Heart right ventricle (tissue), 16 donors: Measurements from ENCODE around the gene GMPPA. TPM values are rescaled to one million over a fixed set of nuclear protein-coding genes. Genes with fewer than 3 reads are reported as not detected.

ENCODE experiments used
- ATAC-seq, 8 donors: fragments of 200-7000 bp; cut with Tn5 transposase; one replicate each; pipeline ENCODE4 v1.9.1; 2020; ENCODE audit warnings: mild to moderate bottlenecking in 8 of 8, moderate library complexity in 8 of 8, moderate number of reproducible peaks in 1 of 8
- DNase-seq, 2 donors: peaks; one replicate each; pipeline ENCODE4 v3.0.0-alpha.2; 2020
- H3K27ac ChIP-seq, 10 donors: fragments of 200-600 bp; sonication (generic) in 2 of 10; one replicate each; pipeline versions ENCODE4 v1.5.0 to v1.8.0; 2020 to 2022; ENCODE audit warnings: mild to moderate bottlenecking in 3 of 10
- H3K27me3 ChIP-seq, 7 donors: fragments of 200-600 bp; one replicate each; pipeline ENCODE4 v1.8.0; 2021 to 2022; ENCODE audit warnings: mild to moderate bottlenecking in 2 of 7
- H3K36me3 ChIP-seq, 9 donors: fragments of 200-600 bp; sonication (generic) in 1 of 9; one replicate each; pipeline versions ENCODE4 v1.5.0 to v1.8.0; 2020 to 2022; ENCODE audit warnings: mild to moderate bottlenecking in 2 of 9
- H3K4me1 ChIP-seq, 9 donors: fragments of 200-600 bp; sonication (generic) in 1 of 9; one replicate each; pipeline versions ENCODE4 v1.5.0 to v1.8.0; 2020 to 2022; ENCODE audit warnings: mild to moderate bottlenecking in 4 of 9
- H3K4me3 ChIP-seq, 10 donors: fragments of 200-600 bp; sonication (generic) in 2 of 10; one replicate each; pipeline versions ENCODE4 v1.5.0 to v1.8.0; 2020 to 2022; ENCODE audit warnings: mild to moderate bottlenecking in 7 of 10, moderate library complexity in 2 of 10
- H3K9me3 ChIP-seq, 11 donors: fragments of 200-600 bp in 10 of 11; sonication (generic) in 2 of 11; one replicate each; pipeline versions ENCODE4 v1.5.0 to v1.8.0; 2013 to 2022; ENCODE audit warnings: mild to moderate bottlenecking in 2 of 11, control low read depth in 1 of 11, moderate library complexity in 1 of 11
- WGBS, 2 donors: extraction: QIAGEN DNeasy Blood & Tissue Kit; methylation state at CpG; one replicate each; pipeline ENCODE4 v1.1.7; 2013; ENCODE audit warnings: inconsistent platforms in 1 of 2; 5-methylcytosine and 5-hydroxymethylcytosine counted together
- intact Hi-C, 10 donors: fragments of 100-400 bp; cut with DNase I; formaldehyde crosslinking; loops; one replicate each; pipeline versions ENCODE4 v1.11.1 to v1.14.2; 2022
- polyA plus RNA-seq, 2 donors: library from polyadenylated mRNA; stranded (reverse); fragments of 200-250 nt; gene quantifications; one replicate each; pipeline ENCODE4 v1.2.3, GENCODE V29; 2013
- total RNA-seq, 10 donors: library from RNA; stranded (reverse); fragmentation: NEBNext Ultra II Directional in 3 of 10; extraction: Animal tissue kit (Norgen Biotek cat#: 25700) in 3 of 10; gene quantifications; one replicate each; pipeline versions ENCODE4 v1.2.1 to v1.2.4, GENCODE V29; 2021 to 2023
- TF ChIP-seq, protein P1 (sequence below), 9 donors: fragments of 200-600 bp; sonication (generic) in 2 of 9; IDR thresholded peaks; one replicate each; pipeline versions ENCODE4 v1.5.0 to v1.8.0; 2021 to 2022; ENCODE audit warnings: antibody characterized with exemption in 9 of 9, mild to moderate bottlenecking in 5 of 9, moderate library complexity in 1 of 9
- donor health status: Arrhythmogenic right ventricular cardiomyopathy.
- donor health status: ischemic (EF 13 %, LVEDD 7.1; RV severe dilation, severe dysfunction).
- donor health status: healthy with polysubstance abuse.
- donor health status: DM: no; HTN: yes; CAD: no.
- donor health status: DM: no; HTN: no; CAD: no.
- donor health status: ischemic (EF 25% LVEDD 6.9; RV normal size, moderate dysfunction).
- donor health status: ischemic (EF 25% LVEDD 5.7; RV mildly dilated, moderate dysfunction).
- donor health status: healthy.
- donor health status: DM: yes; HTN: yes; CAD: no.
- donor health status: Ischemic cardiomyopathy.
- donor health status: ischemic (EF 35%, LVEDD 5.7; RV mildly dilated, moderate dysfunction).
- donor health status: nonischemic (EF 11% LVEDD 7.7; RV severe dilation, severe dysfunction).
- donor health status: DM: yes; HTN: yes; CAD: no.
- donor health status: PGD.
- donor health status: ischemic (EF 29% LVEDD 5.4; RV normal size, mild dysfunction).
- donor health status: nonischemic (EF 23%, LVEDD 6.1; RV moderate dilation, normal function).

The GMPPA gene
- total and polyA plus RNA-seq, 12 donors, result 15.8 to 48.6 (median 22.1) TPM

DNA sequence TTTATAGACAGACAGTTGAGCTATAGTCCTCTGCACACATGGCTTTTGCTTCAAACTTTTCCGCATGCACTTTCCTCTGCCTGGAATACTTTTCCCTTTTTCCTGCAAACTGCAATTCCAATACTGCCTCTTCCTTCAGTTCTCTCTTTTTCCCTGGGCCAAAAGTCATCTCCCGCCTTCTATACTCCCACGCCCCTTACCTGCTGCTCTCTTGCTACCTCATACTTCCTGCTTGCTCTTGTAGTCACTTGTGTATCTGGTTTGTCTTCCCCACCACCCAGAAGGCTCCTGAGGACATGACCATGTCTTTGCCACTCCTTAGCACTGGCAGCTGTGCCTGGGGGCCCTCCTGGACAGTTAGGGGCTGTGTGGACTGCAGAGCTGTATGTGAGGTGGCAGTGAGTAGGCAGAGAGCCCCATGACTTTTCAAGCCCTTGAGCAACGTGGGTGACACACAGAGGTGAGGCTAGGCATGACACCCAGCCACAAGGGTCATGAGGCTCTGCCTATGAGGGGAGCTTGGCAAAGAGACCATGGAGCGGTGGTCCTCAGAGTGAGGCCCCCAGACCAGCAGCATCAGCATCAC lies 40.8 kb upstream of the GMPPA start:
- Histone ChIP-seq H3K9me3 (no peaks in the 10 kb centered on the region), H3K4me3 (no peak overlapping the region), H3K4me1 (peaks cover 13 to 68% (median 22%) of the 10 kb centered on the region in 9 donors), H3K27ac (peak overlapping the region in 7 of 10 donors; percentile 21 to 96 (median 91)), H3K27me3 (peaks cover 0 to 10% (median 0%) of the 10 kb centered on the region in 7 donors), H3K36me3 (peaks cover 0 to 13% (median 0%) of the 10 kb centered on the region in 9 donors)
- DNase-seq, result no peak
- intact Hi-C loops, result loop anchor here in 6 of 10 donors (2.0 to 10.0 kb wide), 3 partner anchors 53 to 74 kb away; no protein-coding TSS in a partner anchor
- 75% methylated on average over 5 of the region's 5 CpGs for WGBS, 2 donors
- ATAC-seq, result no peak
- TF ChIP-seq, protein P1, sequence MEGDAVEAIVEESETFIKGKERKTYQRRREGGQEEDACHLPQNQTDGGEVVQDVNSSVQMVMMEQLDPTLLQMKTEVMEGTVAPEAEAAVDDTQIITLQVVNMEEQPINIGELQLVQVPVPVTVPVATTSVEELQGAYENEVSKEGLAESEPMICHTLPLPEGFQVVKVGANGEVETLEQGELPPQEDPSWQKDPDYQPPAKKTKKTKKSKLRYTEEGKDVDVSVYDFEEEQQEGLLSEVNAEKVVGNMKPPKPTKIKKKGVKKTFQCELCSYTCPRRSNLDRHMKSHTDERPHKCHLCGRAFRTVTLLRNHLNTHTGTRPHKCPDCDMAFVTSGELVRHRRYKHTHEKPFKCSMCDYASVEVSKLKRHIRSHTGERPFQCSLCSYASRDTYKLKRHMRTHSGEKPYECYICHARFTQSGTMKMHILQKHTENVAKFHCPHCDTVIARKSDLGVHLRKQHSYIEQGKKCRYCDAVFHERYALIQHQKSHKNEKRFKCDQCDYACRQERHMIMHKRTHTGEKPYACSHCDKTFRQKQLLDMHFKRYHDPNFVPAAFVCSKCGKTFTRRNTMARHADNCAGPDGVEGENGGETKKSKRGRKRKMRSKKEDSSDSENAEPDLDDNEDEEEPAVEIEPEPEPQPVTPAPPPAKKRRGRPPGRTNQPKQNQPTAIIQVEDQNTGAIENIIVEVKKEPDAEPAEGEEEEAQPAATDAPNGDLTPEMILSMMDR (IDR thresholded peaks at IDR 0.05), result peak in 5 of 9 donors; percentile 16 to 42 (median 20)

DNA sequence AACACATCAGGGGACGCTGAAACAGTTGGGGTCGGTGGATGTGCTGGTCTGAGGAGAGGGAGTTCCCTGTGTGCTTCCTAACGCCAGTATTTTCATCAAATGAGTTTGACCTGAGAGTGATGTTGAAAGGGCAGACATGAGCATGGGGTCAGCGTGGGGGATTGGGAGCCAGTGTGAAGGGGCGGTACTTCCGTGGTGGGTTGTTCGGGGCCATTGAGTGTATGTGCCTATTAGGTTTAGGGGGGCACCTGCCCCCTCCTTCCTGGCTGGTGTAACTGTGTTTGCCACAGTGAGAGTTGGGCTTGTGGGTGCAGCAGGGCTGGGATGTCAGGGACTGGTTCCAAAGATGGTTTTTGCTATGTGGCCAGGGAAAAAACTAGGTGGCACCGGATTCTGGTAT lies 39.7 kb upstream of the GMPPA start:
- intact Hi-C loops, result loop anchor here in 6 of 10 donors (2.0 to 10.0 kb wide), 3 partner anchors 54 to 73 kb away; no protein-coding TSS in a partner anchor
- TF ChIP-seq, protein P1 (IDR thresholded peaks at IDR 0.05), result no peak
- Histone ChIP-seq H3K27me3 (peaks cover 0 to 5% (median 0%) of the 10 kb centered on the region in 7 donors), H3K9me3 (no peaks in the 10 kb centered on the region), H3K36me3 (peaks cover 0 to 14% (median 0%) of the 10 kb centered on the region in 9 donors), H3K4me3 (no peak overlapping the region), H3K27ac (peak overlapping the region in 8 of 10 donors; percentile 67 to 96 (median 91)), H3K4me1 (peaks cover 4 to 63% (median 10%) of the 10 kb centered on the region in 9 donors)
- DNase-seq (no peak), ATAC-seq (no peak)
- 87 to 89% methylated on average over 8 of the region's 8 CpGs for WGBS, 2 donors

DNA sequence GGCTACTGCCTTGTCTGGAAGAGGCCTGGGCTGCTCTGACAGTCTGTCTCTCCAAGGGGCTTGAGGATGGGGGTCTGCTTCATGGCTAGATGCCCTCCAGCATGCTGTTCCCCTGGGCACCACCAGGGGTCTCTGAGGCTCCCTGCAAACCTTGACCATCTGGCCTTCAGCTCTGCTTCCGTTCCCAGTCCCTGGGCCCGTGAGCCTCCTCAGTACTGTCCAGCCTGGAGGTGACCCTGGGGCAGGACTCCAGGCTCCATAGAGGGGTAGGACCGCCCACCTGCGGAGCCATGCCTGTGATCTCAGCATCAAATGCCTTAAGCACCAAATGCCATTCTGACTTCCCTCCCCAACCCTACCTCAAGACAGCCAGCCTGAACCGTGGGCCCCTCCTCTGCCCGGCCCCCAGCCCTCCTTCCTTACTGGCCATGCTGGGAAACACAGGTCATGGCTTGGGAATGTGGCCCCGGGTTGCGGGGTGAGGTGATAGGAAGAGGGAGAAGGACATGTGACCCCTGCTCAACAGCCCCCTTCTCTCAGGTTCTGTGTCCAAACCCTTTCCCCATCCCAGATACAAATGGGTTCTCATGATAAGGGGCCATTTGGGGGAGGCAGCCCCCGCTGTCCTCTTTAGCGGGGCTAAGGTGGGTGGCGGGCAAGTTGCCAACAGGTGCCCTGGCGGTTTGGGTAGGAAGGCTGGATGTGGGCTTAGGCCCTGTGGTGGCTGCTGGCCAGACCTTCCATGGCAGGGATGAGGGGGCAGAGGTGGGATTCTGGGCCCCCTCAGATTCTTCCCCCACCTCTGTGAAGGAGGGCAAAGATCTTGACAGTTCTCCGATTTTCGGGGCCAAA lies 39.0 kb upstream of the GMPPA start:
- intact Hi-C loops, result loop anchor here in 6 of 10 donors (2.0 to 10.0 kb wide), 3 partner anchors 55 to 73 kb away; no protein-coding TSS in a partner anchor
- Histone ChIP-seq H3K27me3 (peaks cover 0 to 5% (median 0%) of the 10 kb centered on the region in 7 donors), H3K4me3 (no peak overlapping the region), H3K36me3 (peaks cover 0 to 21% (median 0%) of the 10 kb centered on the region in 9 donors), H3K27ac (peak overlapping the region; percentile 67 to 96 (median 90)), H3K9me3 (no peaks in the 10 kb centered on the region), H3K4me1 (peaks cover 3 to 63% (median 11%) of the 10 kb centered on the region in 9 donors)
- peak; percentile 57 to 81 (median 70) for ATAC-seq
- TF ChIP-seq, protein P1 (IDR thresholded peaks at IDR 0.05), result peak; percentile 75 to 92 (median 87)
- WGBS, 2 donors, result 22 to 27% methylated on average over 14 of the region's 14 CpGs
- DNase-seq, result peak; percentile 66 to 68

DNA sequence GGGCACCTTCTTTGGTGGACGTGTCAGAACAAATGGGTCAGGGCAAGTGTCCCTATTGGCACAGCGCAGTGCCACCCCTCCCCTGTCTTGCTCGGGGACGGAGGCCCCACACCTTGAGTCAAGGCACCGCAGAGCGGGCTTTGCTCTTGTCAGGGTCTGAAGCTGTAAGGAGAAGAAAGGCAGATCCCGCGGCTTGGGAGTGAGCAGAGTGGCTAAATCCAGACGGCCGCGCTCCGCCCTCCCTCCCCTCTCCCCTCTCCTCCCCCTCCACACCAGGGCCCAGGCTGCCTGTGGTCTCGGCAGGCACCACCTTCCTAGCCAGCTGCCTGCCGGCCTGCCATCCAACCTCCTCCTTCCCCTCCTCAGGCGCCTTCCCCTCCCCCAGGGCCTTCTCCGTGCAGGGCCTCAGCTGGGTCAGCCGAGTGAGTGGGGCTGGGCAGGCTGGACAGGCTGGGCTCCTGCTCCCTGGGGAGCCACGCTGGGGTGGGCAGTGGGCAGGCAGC lies 38.2 kb upstream of the GMPPA start:
- peak; percentile 70 to 88 (median 82) for ATAC-seq
- Histone ChIP-seq H3K9me3 (no peaks in the 10 kb centered on the region), H3K27me3 (peaks cover 0 to 5% (median 0%) of the 10 kb centered on the region in 7 donors), H3K27ac (peak overlapping the region; percentile 76 to 96 (median 90)), H3K4me3 (peak overlapping the region in 9 of 10 donors; percentile 19 to 46 (median 34)), H3K4me1 (peaks cover 6 to 69% (median 18%) of the 10 kb centered on the region in 9 donors), H3K36me3 (peaks cover 0 to 25% (median 0%) of the 10 kb centered on the region in 9 donors)
- TF ChIP-seq, protein P1 (IDR thresholded peaks at IDR 0.05), result no peak
- intact Hi-C loops, result no loop called here
- DNase-seq, result peak; percentile 74
- WGBS, 2 donors, result 6 to 17% methylated on average over 18 of the region's 18 CpGs
